NT2/D1 (cell line): ENCODE results near the gene DNAH1.

Source experiments
- DNase-seq: peaks from one replicate; pipeline ENCODE4 v3.0.0-alpha.2; 2011; ENCODE audit warnings: low read depth, low spot score
- H3K27me3 ChIP-seq: 2 replicates; pipeline ENCODE4 v1.6.0; 2011; ENCODE audit warnings: mild to moderate bottlenecking; ENCODE audit not compliant: insufficient read length, insufficient read depth
- H3K36me3 ChIP-seq: 2 replicates; pipeline ENCODE4 v1.6.1; 2011; ENCODE audit warnings: mild to moderate bottlenecking, low read length, mixed read lengths; ENCODE audit not compliant: insufficient read depth, insufficient read length
- H3K4me1 ChIP-seq: 2 replicates; pipeline ENCODE4 v1.5.1; 2011; ENCODE audit not compliant: insufficient read depth, insufficient read length
- H3K4me3 ChIP-seq: 2 replicates; pipeline ENCODE4 v1.5.1; 2011; ENCODE audit warnings: low read depth; ENCODE audit not compliant: insufficient read length
- H3K9ac ChIP-seq: 2 replicates; pipeline ENCODE4 v1.6.0; 2011; ENCODE audit warnings: low read depth; ENCODE audit not compliant: insufficient read length
- H3K9me3 ChIP-seq: 2 replicates; pipeline ENCODE4 v1.5.1; 2011; ENCODE audit warnings: mild to moderate bottlenecking, low read length; ENCODE audit not compliant: insufficient read depth
- SUZ12 ChIP-seq: IDR thresholded peaks from 2 replicates; pipeline ENCODE4 v1.6.1; 2011; ENCODE audit not compliant: insufficient read length, insufficient read depth; ENCODE audit errors: extremely low read depth
- YY1 ChIP-seq: IDR thresholded peaks from 2 replicates; pipeline ENCODE4 v1.6.1; 2011; ENCODE audit not compliant: insufficient read length, insufficient read depth
- ZNF274 ChIP-seq: IDR thresholded peaks from 2 replicates; pipeline ENCODE4 v1.6.1; 2011; ENCODE audit warnings: mild to moderate bottlenecking, low read depth, low read length

Gene DNAH1

GRCh38 chr3:52292247-52293065 is 23.7 kb upstream of the DNAH1 start:
- Histone ChIP-seq H3K27me3 (no peaks in the 10 kb centered on the region), H3K9ac (no peak overlapping the region), H3K4me3 (no peak overlapping the region), H3K4me1 (no peaks in the 10 kb centered on the region), H3K9me3 (no peaks in the 10 kb centered on the region), H3K36me3 (peaks cover 35% of the 10 kb centered on the region)
- no peak for DNase-seq
- TF ChIP-seq SUZ12 (no peak), YY1 (no peak), ZNF274 (no peak)

DNA sequence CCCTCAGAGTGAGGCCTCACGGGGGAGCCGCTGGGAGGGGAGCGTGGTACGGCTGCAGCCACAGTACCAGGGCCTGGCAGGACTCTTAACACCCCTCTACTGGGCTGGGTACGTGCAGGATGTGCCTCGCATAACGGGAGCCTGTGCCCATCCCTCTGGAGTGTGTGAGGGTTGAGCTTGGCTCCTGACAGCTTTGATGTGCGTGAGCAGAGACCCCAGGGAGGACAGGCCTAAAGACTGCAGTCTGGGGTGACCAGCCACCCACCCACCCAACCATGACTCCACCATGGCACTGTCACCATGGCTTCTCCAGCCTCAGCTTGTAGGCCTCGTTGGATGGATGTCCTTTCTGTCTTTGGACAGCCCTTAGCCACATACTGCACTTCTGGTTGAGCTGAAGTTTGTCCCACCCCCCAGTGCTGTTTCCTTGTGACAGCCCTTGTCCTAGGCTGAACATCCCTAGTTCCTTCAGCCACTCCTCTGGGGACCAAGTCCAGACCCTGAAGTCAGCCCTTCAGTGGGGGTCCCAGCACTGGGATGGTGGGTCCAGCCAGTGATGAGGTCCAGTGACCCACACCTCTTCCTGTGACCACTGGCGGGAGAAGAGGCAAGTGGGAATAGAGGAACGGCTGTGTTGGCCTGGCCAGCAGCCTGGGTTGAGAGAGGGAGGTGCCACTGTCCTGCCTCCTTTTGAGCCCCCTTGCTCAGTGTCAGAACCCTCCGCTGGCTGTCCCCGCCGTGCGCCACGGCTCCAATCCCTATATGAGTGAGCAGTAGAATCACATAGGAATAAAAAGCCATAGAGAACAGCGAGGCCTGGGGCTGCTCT is 22.4 kb upstream of the DNAH1 start:
- TF ChIP-seq YY1 = no peak
- no peak for TF ChIP-seq SUZ12
- TF ChIP-seq ZNF274 = no peak
- Histone ChIP-seq H3K9ac (no peak overlapping the region), H3K9me3 (no peaks in the 10 kb centered on the region), H3K4me1 (peaks cover 11% of the 10 kb centered on the region), H3K27me3 (no peaks in the 10 kb centered on the region), H3K4me3 (no peak overlapping the region), H3K36me3 (peaks cover 35% of the 10 kb centered on the region)
- no peak for DNase-seq

- H3K27me3 ChIP-seq = no peaks in the 10 kb centered on the region
- H3K9ac ChIP-seq = no peak overlapping the region
- H3K9me3 ChIP-seq = no peaks in the 10 kb centered on the region
- no peak for DNase-seq
- TF ChIP-seq ZNF274 (no peak), YY1 (no peak), SUZ12 (no peak)
- H3K4me3 ChIP-seq = no peak overlapping the region
- H3K4me1 ChIP-seq = peaks cover 16% of the 10 kb centered on the region
- H3K36me3 ChIP-seq = peaks cover 35% of the 10 kb centered on the region
Measured at GRCh38 chr3:52294320-52295150, 21.6 kb upstream of the DNAH1 start.

DNA sequence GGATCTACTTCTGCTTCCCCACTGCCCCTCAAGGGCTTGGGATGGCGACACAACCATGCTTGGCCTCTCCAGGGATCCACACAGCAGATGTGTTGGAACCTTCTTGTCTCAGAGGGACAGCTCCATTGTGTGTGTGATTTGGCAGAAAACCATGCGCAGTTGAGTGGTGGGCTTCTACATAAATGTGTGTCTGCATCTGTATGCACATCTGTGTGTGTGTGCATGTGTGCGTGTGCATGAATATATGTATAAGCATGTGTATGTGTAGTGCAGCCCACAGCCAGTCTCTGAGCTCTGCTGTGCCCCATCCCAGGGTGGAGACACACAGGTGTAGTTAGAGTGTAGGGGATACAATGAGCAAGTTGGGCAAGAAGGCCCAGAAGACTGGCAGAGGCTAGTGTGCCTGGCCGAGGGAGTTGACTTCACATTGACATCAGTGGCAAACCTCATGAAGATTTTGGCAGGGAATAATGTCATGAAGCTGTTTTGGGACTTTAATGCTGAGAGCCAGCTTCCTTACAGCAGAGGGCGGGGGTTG is 20.4 kb upstream of the DNAH1 start:
- no peak overlapping the region for H3K4me3 ChIP-seq
- H3K9me3 ChIP-seq = no peaks in the 10 kb centered on the region
- H3K36me3 ChIP-seq = peaks cover 30% of the 10 kb centered on the region
- no peak for TF ChIP-seq YY1
- H3K27me3 ChIP-seq = no peaks in the 10 kb centered on the region
- no peak overlapping the region for H3K9ac ChIP-seq
- DNase-seq = no peak
- peaks cover 25% of the 10 kb centered on the region for H3K4me1 ChIP-seq

DNA sequence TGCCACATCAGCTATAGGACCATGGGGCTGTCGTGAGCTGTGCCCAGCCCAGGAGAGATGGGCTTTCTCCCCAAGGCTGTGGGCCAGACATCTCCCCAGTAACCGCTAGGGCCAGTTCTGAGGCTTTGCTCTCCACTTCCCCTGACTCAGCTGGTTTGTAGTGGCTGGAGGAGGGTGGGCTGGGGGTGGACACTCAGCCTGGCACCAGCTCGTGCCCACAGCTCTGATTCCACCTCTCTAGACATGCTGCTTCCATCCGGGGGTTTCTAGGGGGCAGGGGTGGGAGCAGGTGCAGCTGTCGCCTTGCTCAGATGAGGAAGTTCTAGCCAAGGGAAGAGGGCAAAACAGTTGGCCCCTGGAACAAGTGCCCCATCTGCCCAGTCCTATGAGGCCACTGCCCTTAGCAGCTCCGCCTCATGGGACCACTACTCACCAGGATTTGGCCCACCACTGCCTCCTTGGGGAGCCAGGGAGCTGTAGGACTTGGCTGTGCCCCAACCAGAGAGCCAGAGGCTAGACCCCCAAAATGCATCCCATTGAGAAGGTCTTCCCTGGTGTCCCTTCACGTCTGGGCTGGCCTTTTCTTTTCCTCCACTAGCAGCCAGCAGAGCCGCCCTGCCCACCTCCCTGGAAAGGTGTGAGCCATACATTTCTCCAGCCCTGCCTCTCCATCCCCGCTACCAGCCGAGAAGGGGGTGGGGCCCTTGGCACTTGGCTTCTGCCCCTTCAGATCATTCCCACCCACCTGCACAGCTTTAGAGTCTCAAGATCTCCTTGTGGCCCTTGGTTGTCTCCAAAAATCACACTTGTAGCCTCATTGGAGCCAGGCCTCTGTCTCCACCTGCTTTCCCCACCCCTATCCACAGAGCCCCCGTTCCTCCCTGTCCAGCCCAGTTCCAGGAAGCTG is 18.6 kb upstream of the DNAH1 start:
- no peak for DNase-seq
- Histone ChIP-seq H3K4me3 (no peak overlapping the region), H3K4me1 (peaks cover 25% of the 10 kb centered on the region), H3K27me3 (no peaks in the 10 kb centered on the region), H3K9ac (no peak overlapping the region), H3K9me3 (no peaks in the 10 kb centered on the region), H3K36me3 (peaks cover 14% of the 10 kb centered on the region)
- TF ChIP-seq ZNF274 = no peak
- no peak for TF ChIP-seq SUZ12
- TF ChIP-seq YY1 = no peak
